SHP77 (cell line): ENCODE results near the gene ADGRE2.

Experiments used
- DNase-seq, 2 experiments: peaks; one replicate each; lab custom pipeline; 2025; lab: John Stamatoyannopoulos, UW

Gene ADGRE2

GRCh38 chr19:14735915-14736314 is 42.4 kb downstream of the ADGRE2 start:
- no peak for DNase-seq

GRCh38 chr19:14733574-14733973 is 44.8 kb downstream of the ADGRE2 start:
- DNase-seq, result no peak

- no peak for DNase-seq
Observed at GRCh38 chr19:14732510-14732909, 45.9 kb downstream of the ADGRE2 start.

GRCh38 chr19:14731200-14731599 is 47.2 kb downstream of the ADGRE2 start:
- DNase-seq, result peak in 1 of 2 experiments; percentile 16

- no peak for DNase-seq
Observed at GRCh38 chr19:14728595-14728994, 49.8 kb downstream of the ADGRE2 start.

GRCh38 chr19:14722127-14722526 is 56.2 kb downstream of the ADGRE2 start:
- no peak for DNase-seq

GRCh38 chr19:14719162-14719561 is 59.2 kb downstream of the ADGRE2 start:
- no peak for DNase-seq

GRCh38 chr19:14718522-14719116 is 59.7 kb downstream of the ADGRE2 start:
- DNase-seq, result no peak

GRCh38 chr19:14715841-14716240 is 62.5 kb downstream of the ADGRE2 start:
- no peak for DNase-seq

- no peak for DNase-seq
Observed at GRCh38 chr19:14704450-14704849, 73.9 kb downstream of the ADGRE2 start.

- DNase-seq, result no peak
Observed at GRCh38 chr19:14703833-14704232, 74.5 kb downstream of the ADGRE2 start.

- no peak for DNase-seq
Observed at GRCh38 chr19:14700711-14701375, 77.5 kb downstream of the ADGRE2 start.

- no peak for DNase-seq
Observed at GRCh38 chr19:14699641-14700040, 78.7 kb downstream of the ADGRE2 start.

- no peak for DNase-seq
Observed at GRCh38 chr19:14695471-14695870, 82.9 kb downstream of the ADGRE2 start.

GRCh38 chr19:14694641-14695266 is 83.6 kb downstream of the ADGRE2 start:
- DNase-seq, result no peak

- peak; percentile 84 to 85 for DNase-seq
Observed at GRCh38 chr19:14689598-14690503, 88.5 kb downstream of the ADGRE2 start, which contains the start of gene ZNF333. Gene ZNF333 (plus strand): TSS chr19:14690048. CDS start chr19:14693492, 3,444 bp downstream.

GRCh38 chr19:14686411-14686810 is 91.9 kb downstream of the ADGRE2 start:
- peak; percentile 18 to 30 for DNase-seq

GRCh38 chr19:14683439-14683838 is 94.9 kb downstream of the ADGRE2 start:
- DNase-seq, result no peak
